ENCODE data around the gene HDAC4. TPM values are rescaled to one million over a fixed set of nuclear protein-coding genes. Genes with fewer than 3 reads are reported as not detected.
A peak's percentile ranks its signal among the peaks of the same experiment; 100 is the strongest.

The HDAC4 gene
- total RNA-seq, 1 experiment from 2014 or later, result 32.0 TPM

- no peak overlapping the region for H2BK12ac ChIP-seq (ENCODE audit: insufficient read length, low read depth, low read length)
- no peak overlapping the region for H4K8ac ChIP-seq (replicated peaks; ENCODE audit: insufficient read length, low read depth, low read length)
- no peak overlapping the region for H2BK5ac ChIP-seq (ENCODE audit: insufficient read length, low read length)
- H3K14ac ChIP-seq (ENCODE audit: insufficient read depth, low read length), result peak overlapping the region; percentile 19; the same call in 1 of the 2 replicates
- Mint-ChIP-seq H3K27me3 (ENCODE audit: low read depth) (no peaks in the 10 kb centered on the region), H3K27ac (peak overlapping the region in 1 of 3 experiments; percentile 42; a peak in 1 of 7 replicates), H3K36me3 (ENCODE audit: insufficient read depth in 1 of 3, low read depth in 3 of 3) (no peaks in the 10 kb centered on the region; a peak in 1 of 7 replicates), H3K4me3 (no peak overlapping the region), H3K4me1 (peaks cover 40 to 48% of the 10 kb centered on the region in 2 experiments), H3K9me3 (no peaks in the 10 kb centered on the region)
- H3K4ac ChIP-seq (ENCODE audit: low read depth, low read length), result no peak overlapping the region
- TF ChIP-seq CTCF (conservative IDR thresholded peaks at IDR 0.05), result no peak
- H3T11ph ChIP-seq (ENCODE audit: low read length), result no peak overlapping the region
- no peak overlapping the region for H3K4me2 ChIP-seq (ENCODE audit: insufficient read depth, insufficient read length, low read length)
- H4K91ac ChIP-seq (ENCODE audit: insufficient read length, low read depth, low read length), result no peak overlapping the region
- no peak overlapping the region for H2AK5ac ChIP-seq (ENCODE audit: insufficient read length, low read length)
- H3K79me2 ChIP-seq (ENCODE audit: insufficient read depth, low read length), result peaks cover 6% of the 10 kb centered on the region; the same call in 1 of the 2 replicates
- no peaks in the 10 kb centered on the region for H3K79me1 ChIP-seq (ENCODE audit: insufficient read depth, low read depth, low read length, poor library complexity, severe bottlenecking)
- peaks cover 3% of the 10 kb centered on the region; the same call in 1 of the 2 replicates for H3K4me1 ChIP-seq (ENCODE audit: insufficient read depth, low read length)
- H2BK20ac ChIP-seq (ENCODE audit: low read depth, low read length, poor library complexity, severe bottlenecking), result no peak overlapping the region
- H4K20me1 ChIP-seq (ENCODE audit: control insufficient read depth, insufficient read depth, insufficient read length), result peaks cover 2% of the 10 kb centered on the region
- H3K9ac ChIP-seq (ENCODE audit: extremely low read depth, insufficient read length, low read length), result no peak overlapping the region
- no peaks in the 10 kb centered on the region for H3K27me3 ChIP-seq (ENCODE audit: insufficient read depth, low read length)
- no CpG with 5 or more reads among the region's 17 CpGs for WGBS (ENCODE audit: extremely low coverage, insufficient read length, low lambda C conversion rate)
- H3K23me2 ChIP-seq (ENCODE audit: insufficient read length, low read depth, low read length, poor library complexity, severe bottlenecking), result no peaks in the 10 kb centered on the region
- H3K27ac ChIP-seq (ENCODE audit: insufficient read length, low read depth, low read length), result no peak overlapping the region
- no peaks in the 10 kb centered on the region for H3K9me3 ChIP-seq (ENCODE audit: control insufficient read depth, low read depth, low read length)
- H2AFZ ChIP-seq (ENCODE audit: low read length), result no peak overlapping the region
- DNase-seq, result no peak
- no peak overlapping the region for H3K18ac ChIP-seq (ENCODE audit: insufficient read length, low read depth, low read length)
- H3K23ac ChIP-seq (ENCODE audit: insufficient read length, low read depth, low read length), result no peak overlapping the region
- no peak overlapping the region for H4K5ac ChIP-seq (ENCODE audit: insufficient read length, low read depth, low read length)
- no peak overlapping the region for H3K56ac ChIP-seq (ENCODE audit: insufficient read length, low read depth, low read length)
- H2BK15ac ChIP-seq (ENCODE audit: low read depth, low read length), result no peak overlapping the region
- no peak overlapping the region for H2BK120ac ChIP-seq (ENCODE audit: low read depth, low read length, poor library complexity, severe bottlenecking)
These were observed 151.8 kb downstream of the HDAC4 start for GRCh38 chr2:239249048-239249447.
